Erythroblast (primary cell): ENCODE data around the gene NOS3.

Source experiments
- DNase-seq, 2 experiments: peaks; one replicate each; lab custom pipeline; 2025; lab: John Stamatoyannopoulos, UW
- GATA1 ChIP-seq: IDR thresholded peaks from 2 replicates; pipeline ENCODE4 v1.6.1; 2011; ENCODE audit warnings: low read depth, mild to moderate bottlenecking, control low read depth, low read length, moderate library complexity
- POLR2A ChIP-seq: IDR thresholded peaks from 2 replicates; pipeline ENCODE4 v1.6.1; 2011; ENCODE audit warnings: mild to moderate bottlenecking, low read length

NOS3 gene

GRCh38 chr7:150974468-150975391 lies 16.1 kb upstream of the NOS3 start:
- peak; percentile 70 to 81 for DNase-seq

DNA sequence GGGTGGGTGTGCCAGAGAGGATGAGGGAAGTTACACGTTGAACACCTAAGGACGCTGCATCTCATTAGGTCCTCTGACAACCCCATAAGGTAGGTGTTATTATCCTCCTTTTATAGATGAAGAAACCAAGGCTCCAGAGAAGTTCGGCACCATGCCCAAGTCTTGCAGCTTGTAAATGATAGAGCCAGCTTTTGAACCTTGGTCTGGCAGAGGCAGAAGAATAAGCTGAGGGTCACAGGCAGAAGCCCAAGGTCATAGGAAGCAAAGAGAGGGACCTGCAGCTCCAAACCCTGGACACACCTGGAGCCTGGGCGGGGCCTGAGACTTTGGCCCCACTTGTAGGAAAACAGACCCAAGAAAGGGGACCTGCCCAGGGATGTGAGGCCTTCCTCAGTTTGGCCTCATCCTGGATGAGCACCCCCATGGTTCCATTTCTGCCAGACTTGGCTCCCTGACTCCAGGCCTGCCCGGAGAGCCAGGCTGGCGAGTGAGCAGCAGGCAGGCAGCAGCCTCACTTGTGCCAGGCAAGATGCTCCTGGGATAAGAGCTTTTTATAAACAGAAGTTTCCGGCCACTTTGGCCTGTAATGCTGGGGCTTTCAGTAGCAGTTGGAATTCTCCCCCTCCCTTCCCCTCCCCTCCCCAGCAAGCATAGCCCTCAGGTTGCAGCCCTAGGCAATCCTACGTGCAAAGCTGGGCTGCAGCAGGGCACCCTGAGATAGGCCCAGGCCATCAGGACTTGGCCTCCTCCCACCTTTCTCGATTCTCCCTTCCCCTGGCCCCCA lies 15.1 kb upstream of the NOS3 start:
- TF ChIP-seq POLR2A (no peak), GATA1 (no peak)
- no peak for DNase-seq

More at GRCh38 chr7:150974468-150975391, 16.1 kb upstream of the NOS3 start:
- TF ChIP-seq POLR2A (peak; percentile 47), GATA1 (no peak)

DNA sequence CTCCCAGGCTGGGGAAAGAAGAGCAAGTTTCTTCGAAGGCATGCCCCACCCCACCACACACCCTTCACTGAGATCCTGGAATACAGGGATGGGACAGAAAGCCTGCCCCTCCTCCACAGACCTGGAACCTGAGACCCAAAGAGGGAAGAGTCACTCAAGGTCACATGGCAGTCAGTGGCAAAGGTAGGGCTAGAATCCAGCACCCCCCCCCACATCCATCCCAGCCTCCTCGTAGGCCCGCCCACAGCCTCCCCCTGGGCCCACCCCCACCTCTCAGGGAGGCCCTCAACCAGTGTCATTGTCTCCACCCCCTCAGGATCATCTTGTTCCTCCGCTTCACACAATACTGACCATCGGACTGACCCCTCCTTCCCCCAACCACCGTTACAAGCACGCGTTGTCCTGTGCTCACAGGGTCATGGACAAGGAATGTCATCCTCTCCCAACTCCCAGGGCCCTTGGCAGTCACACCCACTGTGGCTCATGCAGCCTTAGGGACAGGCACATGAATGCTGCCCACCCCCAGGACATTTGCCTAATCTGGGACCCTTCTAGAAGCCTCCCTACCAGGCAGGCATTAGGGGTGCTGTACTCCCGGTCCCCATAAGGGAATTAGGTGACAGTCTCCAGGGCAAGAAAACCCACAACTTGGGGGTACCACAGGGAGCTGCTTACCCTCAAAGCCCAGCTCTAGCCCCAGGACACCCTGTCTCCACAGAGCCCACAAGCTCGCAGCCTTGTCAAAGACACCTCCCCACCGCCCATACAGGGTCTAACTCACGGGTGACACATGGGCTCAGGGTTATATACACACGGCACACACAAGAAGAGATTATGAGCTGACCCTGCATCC lies 14.1 kb upstream of the NOS3 start:
- no peak for TF ChIP-seq GATA1
- no peak for TF ChIP-seq POLR2A
- no peak for DNase-seq

GRCh38 chr7:150977382-150978125 lies 13.3 kb upstream of the NOS3 start:
- no peak for TF ChIP-seq POLR2A
- TF ChIP-seq GATA1 = no peak
- DNase-seq = no peak

DNA sequence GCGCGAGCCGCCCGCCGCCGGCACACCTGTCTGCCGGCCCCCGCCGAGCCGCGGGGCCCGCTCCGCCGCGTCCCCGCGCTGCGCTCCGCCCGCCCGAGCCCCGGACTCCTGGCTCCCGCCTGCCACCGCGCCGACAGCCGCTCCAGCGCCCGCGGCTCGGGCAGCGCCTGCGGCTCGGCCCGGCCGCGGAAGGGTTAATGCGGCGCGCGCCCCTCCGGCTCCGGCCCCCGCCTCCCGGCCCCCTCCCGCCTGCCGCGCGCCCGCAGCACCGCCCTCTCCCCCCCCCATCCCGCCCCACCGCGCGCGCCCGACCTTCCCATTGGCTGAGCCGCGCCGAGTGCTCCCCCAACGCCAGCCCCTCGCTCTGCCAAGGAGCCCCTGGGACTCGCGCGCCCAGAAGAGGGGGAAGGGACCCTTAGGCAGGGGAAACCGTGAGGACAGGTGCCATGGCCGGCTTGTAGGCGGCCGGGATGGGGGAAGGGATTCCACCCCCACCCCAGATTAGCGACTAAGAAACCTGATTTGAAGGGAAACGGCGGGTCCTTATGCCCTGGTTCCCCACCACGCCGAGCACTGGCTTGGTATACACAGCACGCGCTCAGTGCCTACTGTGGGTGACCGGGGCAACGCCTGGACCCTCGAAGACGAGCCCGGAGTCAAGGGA lies 12.6 kb upstream of the NOS3 start, which contains the start of gene KCNH2:
TSS of gene KCNH2 (minus strand) at position 196 of the 664 bp plus-strand sequence. CDS start 408 bp downstream, outside the sequence.
- no peak for TF ChIP-seq GATA1
- no peak for TF ChIP-seq POLR2A
- peak; percentile 59 for DNase-seq

DNA sequence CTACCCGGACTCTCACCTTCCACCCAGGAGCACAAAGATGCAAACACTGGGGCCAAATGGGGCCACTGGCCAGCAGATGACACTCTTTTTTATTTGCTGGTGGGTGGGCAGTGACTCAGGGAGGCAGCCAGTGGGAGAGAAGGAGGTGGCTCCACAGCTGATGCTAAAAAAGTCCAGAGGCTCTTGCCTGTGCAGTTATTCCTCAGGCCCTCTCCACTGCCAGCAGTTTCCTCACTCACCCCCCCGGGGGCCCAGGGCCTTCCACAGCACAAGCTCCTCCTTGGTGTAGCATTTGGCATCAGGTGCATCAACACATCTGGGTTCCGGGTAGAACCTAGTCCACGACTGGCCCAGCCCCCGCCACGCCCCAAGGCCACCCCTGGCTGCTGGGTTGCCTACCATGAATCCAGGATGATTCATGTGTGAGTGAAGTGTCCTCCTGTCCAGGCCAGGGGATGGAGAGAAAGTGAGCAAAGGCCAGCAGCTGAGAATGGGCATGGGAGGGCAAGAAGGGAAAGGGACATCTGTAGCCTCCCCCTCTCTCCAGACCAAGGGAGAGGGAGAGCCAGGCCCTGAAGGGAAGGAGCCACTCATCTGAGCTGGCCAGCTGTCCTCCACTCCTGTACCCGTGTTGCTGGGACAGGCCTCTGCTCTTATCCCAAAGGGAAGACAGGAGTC lies 11.0 kb upstream of the NOS3 start:
- TF ChIP-seq GATA1 (no peak), POLR2A (no peak)
- DNase-seq = no peak

- TF ChIP-seq POLR2A (no peak), GATA1 (no peak)
- no peak for DNase-seq
Measured at GRCh38 chr7:150980663-150981062, 10.2 kb upstream of the NOS3 start.

DNA sequence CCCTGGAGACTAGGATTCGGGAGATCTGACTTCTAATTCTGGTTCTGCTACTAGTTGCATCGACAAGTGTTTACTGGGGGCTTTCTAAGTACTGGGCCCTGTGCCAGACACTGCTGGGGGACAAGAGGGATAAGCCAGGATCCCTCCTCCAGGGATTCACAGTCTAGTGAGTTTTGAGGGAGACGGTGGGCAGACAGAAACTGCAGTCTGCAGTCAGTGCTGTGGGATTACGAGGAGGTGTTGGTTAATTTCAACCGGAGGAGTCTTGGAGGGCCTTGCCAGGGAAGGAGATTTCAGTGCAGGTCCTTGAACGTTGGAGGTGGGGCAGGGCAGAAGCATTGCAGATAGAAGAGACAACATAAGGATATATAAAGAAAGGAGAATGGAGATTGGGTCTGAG lies 9.2 kb upstream of the NOS3 start:
- no peak for DNase-seq
- TF ChIP-seq POLR2A (no peak), GATA1 (no peak)

DNA sequence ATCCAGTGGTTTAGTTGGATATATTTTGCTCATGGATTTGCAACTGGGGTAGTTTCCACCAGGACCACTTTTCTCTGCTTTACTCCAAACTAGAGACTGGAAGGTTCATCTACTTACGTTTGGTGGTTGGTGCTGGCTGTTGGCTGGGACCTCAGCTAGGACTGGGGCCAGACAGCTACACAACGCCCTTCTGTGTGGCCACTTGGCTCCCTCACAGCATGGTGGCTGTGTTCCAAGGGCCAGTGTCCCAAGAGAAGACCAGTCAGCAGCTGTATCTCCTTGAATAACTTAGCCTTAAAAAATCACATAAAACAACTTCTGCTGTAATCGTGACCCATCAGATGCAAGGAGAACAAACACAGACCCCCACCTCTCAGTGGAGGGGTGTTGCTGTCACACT lies 8.5 kb upstream of the NOS3 start:
- TF ChIP-seq GATA1 (no peak), POLR2A (no peak)
- DNase-seq = no peak

DNA sequence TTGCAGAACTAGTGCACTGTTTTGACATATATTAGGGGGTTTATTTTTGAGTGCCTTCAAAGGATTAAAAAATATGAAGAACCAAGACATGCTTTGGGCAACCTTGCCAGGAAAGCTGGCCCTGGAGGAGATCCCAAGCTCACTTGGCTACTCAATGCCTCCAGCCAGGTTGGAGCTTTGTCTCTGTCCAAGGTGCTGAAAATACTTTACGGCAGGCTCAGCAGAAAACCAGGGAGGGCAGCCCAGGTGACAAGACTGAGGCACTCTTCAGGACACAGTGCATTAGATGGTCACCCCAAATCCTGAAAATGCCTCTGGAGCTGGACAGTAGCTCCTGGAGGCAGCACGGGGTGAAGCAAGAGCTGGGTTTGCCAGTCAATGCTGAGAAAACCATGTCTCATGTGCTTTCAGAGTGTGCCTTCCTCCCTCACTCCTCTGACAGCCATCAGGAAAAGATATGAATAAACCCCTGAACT lies 6.9 kb upstream of the NOS3 start:
- TF ChIP-seq POLR2A (no peak), GATA1 (no peak)
- peak; percentile 55 to 72 for DNase-seq

GRCh38 chr7:150986099-150986512 lies 4.7 kb upstream of the NOS3 start:
- TF ChIP-seq POLR2A (no peak), GATA1 (no peak)
- peak; percentile 72 to 81 for DNase-seq

- TF ChIP-seq GATA1 (no peak), POLR2A (no peak)
- DNase-seq = no peak
Measured at GRCh38 chr7:150986556-150986955, 4.3 kb upstream of the NOS3 start.
